A549 treated with AZD2906 at 1 μM for 4 hours (cell line): ENCODE data around the gene HPS5. TPM values are rescaled to one million over a fixed set of nuclear protein-coding genes. Genes with fewer than 3 reads are reported as not detected.

Experiments
- total RNA-seq: library from RNA; stranded (reverse); fragments of 200-300 nt; extraction: Qiagen RNA extraction; gene quantifications from 5 replicates; pipeline ENCODE4 v1.2.3, GENCODE V29; 2022

Gene HPS5
- 12.1 to 17.6 TPM (median 13.5 TPM) in 5 replicates for total RNA-seq

GRCh38 chr11:18321969-18322711 lies at the start of gene HPS5, which contains the start of gene GTF2H1:
Gene HPS5 (minus strand): TSS chr11:18322140. CDS start chr11:18317858, 4,282 bp downstream.
Gene GTF2H1 (plus strand): TSS chr11:18322567. CDS start chr11:18333075, 10,508 bp downstream.

GRCh38 chr11:18265949-18266348 lies 56.0 kb downstream of the HPS5 start, which contains the start of gene SAA1:
Gene SAA1 (plus strand): TSS chr11:18266264. CDS start chr11:18266888, 624 bp downstream.

GRCh38 chr11:18248561-18248960 lies 73.4 kb downstream of the HPS5 start, which contains the start of gene SAA2:
Gene SAA2 (minus strand): TSS chr11:18248668. CDS start chr11:18248011, 657 bp downstream.

GRCh38 chr11:18236664-18237356 lies 85.1 kb downstream of the HPS5 start, which contains the start of gene SAA4:
Gene SAA4 (minus strand): TSS chr11:18236802. CDS start chr11:18235926, 876 bp downstream.

Other genes with a start within 250 kb of the HPS5 start
- 35.3 to 41.8 TPM (median 36.7 TPM) in 5 replicates for gene SAAL1, start 216.1 kb downstream of the HPS5 start, total RNA-seq
- gene MRGPRX3, start 189.6 kb downstream of the HPS5 start, total RNA-seq, result 0.06 to 0.07 TPM in 2 of 5 replicates, not detected in the others
- gene MRGPRX4, start 149.3 kb downstream of the HPS5 start, total RNA-seq, result not detected in 5 replicates
- not detected in 5 replicates for gene SAA4, start 85.3 kb downstream of the HPS5 start, total RNA-seq
- 0.15 to 0.24 TPM in 2 of 5 replicates, not detected in the others for gene SAA2, start 73.5 kb downstream of the HPS5 start, total RNA-seq
- gene SAA1, start 55.9 kb downstream of the HPS5 start, total RNA-seq, result 2.5 to 4.1 TPM (median 3.3 TPM) in 5 replicates
- 31.4 to 39.7 TPM (median 34.5 TPM) in 5 replicates for gene GTF2H1, start 427 bp upstream of the HPS5 start, total RNA-seq
- 2,634 to 4,068 TPM (median 3,108 TPM) in 5 replicates for gene LDHA, start 72.4 kb upstream of the HPS5 start, total RNA-seq
- 0.13 to 0.17 TPM (median 0.15 TPM) in 3 of 5 replicates, not detected in the others for gene LDHC, start 90.2 kb upstream of the HPS5 start, total RNA-seq
- not detected in 5 replicates for gene LDHAL6A, start 133.7 kb upstream of the HPS5 start, total RNA-seq
- gene TSG101, start 204.8 kb upstream of the HPS5 start, total RNA-seq, result 91.2 to 112 TPM (median 97.0 TPM) in 5 replicates